Measurements from ENCODE around the gene CDC20. TPM values are rescaled to one million over a fixed set of nuclear protein-coding genes. Genes with fewer than 3 reads are reported as not detected.

CDC20 gene
- total RNA-seq, 1 experiment from 2014 or later, result 96.9 TPM

GRCh38 chr1:43315481-43315880, 43.3 kb upstream of the CDC20 start:
- Histone ChIP-seq H3K4me1 (ENCODE audit: low read length) (no peaks in the 10 kb centered on the region), H3K4me2 (ENCODE audit: low read depth, low read length, poor library complexity, severe bottlenecking) (no peak overlapping the region), H3K36me3 (ENCODE audit: insufficient read depth, low read length) (no peaks in the 10 kb centered on the region), H3K9me2 (replicated peaks; ENCODE audit: insufficient read depth, low read length) (no peaks in the 10 kb centered on the region), H2AFZ (ENCODE audit: low read length) (no peak overlapping the region), H3K9me3 (ENCODE audit: low read length) (no peaks in the 10 kb centered on the region), H3K4me3 (ENCODE audit: low read length) (no peak overlapping the region), H4K20me1 (ENCODE audit: insufficient read depth, low read depth, low read length) (no peaks in the 10 kb centered on the region), H3K27ac (ENCODE audit: low read length) (no peak overlapping the region), H3K79me2 (ENCODE audit: low read length) (no peaks in the 10 kb centered on the region), H3K9ac (ENCODE audit: low read length) (no peak overlapping the region), H3K27me3 (ENCODE audit: low read length) (no peaks in the 10 kb centered on the region)
- no peak for DNase-seq

- no peak for DNase-seq
- H3K9ac ChIP-seq (ENCODE audit: low read length), result no peak overlapping the region
- no peaks in the 10 kb centered on the region for H3K79me2 ChIP-seq (ENCODE audit: low read length)
- no peaks in the 10 kb centered on the region for H3K27me3 ChIP-seq (ENCODE audit: low read length)
- no peaks in the 10 kb centered on the region for H3K4me1 ChIP-seq (ENCODE audit: low read length)
- no peaks in the 10 kb centered on the region for H3K36me3 ChIP-seq (ENCODE audit: insufficient read depth, low read length)
- no peak overlapping the region for H3K4me3 ChIP-seq (ENCODE audit: low read length)
- H2AFZ ChIP-seq (ENCODE audit: low read length), result no peak overlapping the region
- H3K9me3 ChIP-seq (ENCODE audit: low read length), result no peaks in the 10 kb centered on the region
- no peak overlapping the region for H3K4me2 ChIP-seq (ENCODE audit: low read depth, low read length, poor library complexity, severe bottlenecking)
- no peak overlapping the region for H3K27ac ChIP-seq (ENCODE audit: low read length)
- H4K20me1 ChIP-seq (ENCODE audit: insufficient read depth, low read depth, low read length), result no peaks in the 10 kb centered on the region
- H3K9me2 ChIP-seq (replicated peaks; ENCODE audit: insufficient read depth, low read length), result no peaks in the 10 kb centered on the region
Measured at GRCh38 chr1:43315963-43316737, 42.6 kb upstream of the CDC20 start.

- no peak overlapping the region for H3K4me3 ChIP-seq (ENCODE audit: low read length)
- DNase-seq, result no peak
- no peaks in the 10 kb centered on the region for H3K36me3 ChIP-seq (ENCODE audit: insufficient read depth, low read length)
- no peaks in the 10 kb centered on the region for H3K79me2 ChIP-seq (ENCODE audit: low read length)
- H3K9ac ChIP-seq (ENCODE audit: low read length), result no peak overlapping the region
- H4K20me1 ChIP-seq (ENCODE audit: insufficient read depth, low read depth, low read length), result no peaks in the 10 kb centered on the region
- no peaks in the 10 kb centered on the region for H3K27me3 ChIP-seq (ENCODE audit: low read length)
- no peak overlapping the region for H2AFZ ChIP-seq (ENCODE audit: low read length)
- H3K4me2 ChIP-seq (ENCODE audit: low read depth, low read length, poor library complexity, severe bottlenecking), result no peak overlapping the region
- no peaks in the 10 kb centered on the region for H3K9me3 ChIP-seq (ENCODE audit: low read length)
- H3K9me2 ChIP-seq (replicated peaks; ENCODE audit: insufficient read depth, low read length), result no peaks in the 10 kb centered on the region
- H3K27ac ChIP-seq (ENCODE audit: low read length), result no peak overlapping the region
- no peaks in the 10 kb centered on the region for H3K4me1 ChIP-seq (ENCODE audit: low read length)
Measured at GRCh38 chr1:43316738-43317520, 41.9 kb upstream of the CDC20 start.

- H3K9ac ChIP-seq (ENCODE audit: low read length), result no peak overlapping the region
- no peaks in the 10 kb centered on the region for H3K36me3 ChIP-seq (ENCODE audit: insufficient read depth, low read length)
- no peak overlapping the region for H3K27ac ChIP-seq (ENCODE audit: low read length)
- no peaks in the 10 kb centered on the region for H3K4me1 ChIP-seq (ENCODE audit: low read length)
- no peak overlapping the region for H2AFZ ChIP-seq (ENCODE audit: low read length)
- no peak overlapping the region for H3K4me3 ChIP-seq (ENCODE audit: low read length)
- H3K79me2 ChIP-seq (ENCODE audit: low read length), result no peaks in the 10 kb centered on the region
- no peak for DNase-seq
- no peaks in the 10 kb centered on the region for H3K9me3 ChIP-seq (ENCODE audit: low read length)
- H3K4me2 ChIP-seq (ENCODE audit: low read depth, low read length, poor library complexity, severe bottlenecking), result no peak overlapping the region
- H3K9me2 ChIP-seq (replicated peaks; ENCODE audit: insufficient read depth, low read length), result no peaks in the 10 kb centered on the region
- H4K20me1 ChIP-seq (ENCODE audit: insufficient read depth, low read depth, low read length), result no peaks in the 10 kb centered on the region
- H3K27me3 ChIP-seq (ENCODE audit: low read length), result no peaks in the 10 kb centered on the region
Measured at GRCh38 chr1:43317817-43318471, 40.8 kb upstream of the CDC20 start.

GRCh38 chr1:43318831-43319230, 40.0 kb upstream of the CDC20 start:
- no peaks in the 10 kb centered on the region for H3K79me2 ChIP-seq (ENCODE audit: low read length)

GRCh38 chr1:43319288-43319687, 39.5 kb upstream of the CDC20 start:
- no peak overlapping the region for H3K27ac ChIP-seq (ENCODE audit: low read length)
- H3K79me2 ChIP-seq (ENCODE audit: low read length), result no peaks in the 10 kb centered on the region
- no peaks in the 10 kb centered on the region for H3K4me1 ChIP-seq (ENCODE audit: low read length)
- no peak overlapping the region for H3K9ac ChIP-seq (ENCODE audit: low read length)
- DNase-seq, result no peak
- no peaks in the 10 kb centered on the region for H3K27me3 ChIP-seq (ENCODE audit: low read length)
- no peak overlapping the region for H3K4me2 ChIP-seq (ENCODE audit: low read depth, low read length, poor library complexity, severe bottlenecking)
- no peaks in the 10 kb centered on the region for H3K9me3 ChIP-seq (ENCODE audit: low read length)
- no peaks in the 10 kb centered on the region for H4K20me1 ChIP-seq (ENCODE audit: insufficient read depth, low read depth, low read length)
- H2AFZ ChIP-seq (ENCODE audit: low read length), result no peak overlapping the region
- H3K36me3 ChIP-seq (ENCODE audit: insufficient read depth, low read length), result no peaks in the 10 kb centered on the region
- H3K4me3 ChIP-seq (ENCODE audit: low read length), result no peak overlapping the region
- no peaks in the 10 kb centered on the region for H3K9me2 ChIP-seq (replicated peaks; ENCODE audit: insufficient read depth, low read length)

More at GRCh38 chr1:43318831-43319230, 40.0 kb upstream of the CDC20 start:
- DNase-seq, result no peak
- Histone ChIP-seq H4K20me1 (ENCODE audit: insufficient read depth, low read depth, low read length) (no peaks in the 10 kb centered on the region), H3K27ac (ENCODE audit: low read length) (no peak overlapping the region), H3K9ac (ENCODE audit: low read length) (no peak overlapping the region), H2AFZ (ENCODE audit: low read length) (no peak overlapping the region), H3K9me2 (replicated peaks; ENCODE audit: insufficient read depth, low read length) (no peaks in the 10 kb centered on the region), H3K4me1 (ENCODE audit: low read length) (no peaks in the 10 kb centered on the region), H3K4me2 (ENCODE audit: low read depth, low read length, poor library complexity, severe bottlenecking) (no peak overlapping the region), H3K27me3 (ENCODE audit: low read length) (no peaks in the 10 kb centered on the region), H3K4me3 (ENCODE audit: low read length) (no peak overlapping the region), H3K9me3 (ENCODE audit: low read length) (no peaks in the 10 kb centered on the region), H3K36me3 (ENCODE audit: insufficient read depth, low read length) (no peaks in the 10 kb centered on the region)

GRCh38 chr1:43319766-43320165, 39.0 kb upstream of the CDC20 start:
- H4K20me1 ChIP-seq (ENCODE audit: insufficient read depth, low read depth, low read length), result no peaks in the 10 kb centered on the region
- no peak overlapping the region for H3K4me2 ChIP-seq (ENCODE audit: low read depth, low read length, poor library complexity, severe bottlenecking)
- no peaks in the 10 kb centered on the region for H3K36me3 ChIP-seq (ENCODE audit: insufficient read depth, low read length)
- no peaks in the 10 kb centered on the region for H3K4me1 ChIP-seq (ENCODE audit: low read length)
- no peaks in the 10 kb centered on the region for H3K27me3 ChIP-seq (ENCODE audit: low read length)
- no peak overlapping the region for H3K4me3 ChIP-seq (ENCODE audit: low read length)
- H3K27ac ChIP-seq (ENCODE audit: low read length), result no peak overlapping the region
- H2AFZ ChIP-seq (ENCODE audit: low read length), result no peak overlapping the region
- no peaks in the 10 kb centered on the region for H3K79me2 ChIP-seq (ENCODE audit: low read length)
- no peaks in the 10 kb centered on the region for H3K9me2 ChIP-seq (replicated peaks; ENCODE audit: insufficient read depth, low read length)
- no peak overlapping the region for H3K9ac ChIP-seq (ENCODE audit: low read length)
- no peak for DNase-seq
- no peaks in the 10 kb centered on the region for H3K9me3 ChIP-seq (ENCODE audit: low read length)

GRCh38 chr1:43321331-43321891, 37.4 kb upstream of the CDC20 start:
- no peaks in the 10 kb centered on the region for H3K4me1 ChIP-seq (ENCODE audit: low read length)
- H3K4me2 ChIP-seq (ENCODE audit: low read depth, low read length, poor library complexity, severe bottlenecking), result no peak overlapping the region
- H3K9me2 ChIP-seq (replicated peaks; ENCODE audit: insufficient read depth, low read length), result no peaks in the 10 kb centered on the region
- no peaks in the 10 kb centered on the region; the same call in 1 of the 2 replicates for H3K27me3 ChIP-seq (ENCODE audit: low read length)
- H3K36me3 ChIP-seq (ENCODE audit: insufficient read depth, low read length), result no peaks in the 10 kb centered on the region; the same call in 1 of the 2 replicates
- H3K27ac ChIP-seq (ENCODE audit: low read length), result no peak overlapping the region
- H4K20me1 ChIP-seq (ENCODE audit: insufficient read depth, low read depth, low read length), result no peaks in the 10 kb centered on the region
- H3K9ac ChIP-seq (ENCODE audit: low read length), result no peak overlapping the region
- no peaks in the 10 kb centered on the region for H3K79me2 ChIP-seq (ENCODE audit: low read length)
- H2AFZ ChIP-seq (ENCODE audit: low read length), result no peak overlapping the region
- peaks cover 3% of the 10 kb centered on the region; the same call in 1 of the 2 replicates for H3K9me3 ChIP-seq (ENCODE audit: low read length)
- no peak overlapping the region for H3K4me3 ChIP-seq (ENCODE audit: low read length)
- no peak for DNase-seq
